Mesothelial cell of epicardium (in vitro differentiated cells): Measurements from ENCODE around the gene ELOVL2. TPM values are rescaled to one million over a fixed set of nuclear protein-coding genes. Genes with fewer than 3 reads are reported as not detected.
"Not testable (repeated sequence)": the region's sequence is repeated elsewhere in the genome, so short reads cannot be mapped to it uniquely, and the experiment has no call there.

Experiments used
- DNase-seq, 2 experiments: peaks; one replicate each; pipeline ENCODE4 v3.0.0; 2021; ENCODE audit warnings: low spot score in 2 of 2; ENCODE audit not compliant: unreplicated experiment in 2 of 2
- H3K27ac Mint-ChIP-seq: 2 replicates; pipeline ENCODE4 v1.8.0; 2021; ENCODE audit warnings: mixed read lengths
- H3K27me3 Mint-ChIP-seq: 2 replicates; pipeline ENCODE4 v1.8.0; 2021; ENCODE audit warnings: low read depth, mixed read lengths
- H3K36me3 Mint-ChIP-seq: 2 replicates; pipeline ENCODE4 v1.8.0; 2021; ENCODE audit warnings: mixed read lengths
- H3K4me1 Mint-ChIP-seq: 2 replicates; pipeline ENCODE4 v1.8.0; 2021; ENCODE audit warnings: mixed read lengths
- H3K4me3 Mint-ChIP-seq: 2 replicates; pipeline ENCODE4 v1.8.0; 2021; ENCODE audit warnings: mild to moderate bottlenecking, moderate library complexity, mixed read lengths
- H3K9me3 Mint-ChIP-seq: 2 replicates; pipeline ENCODE4 v1.8.0; 2021; ENCODE audit warnings: mixed read lengths
- total RNA-seq: library from RNA; stranded (reverse); gene quantifications from 3 replicates; pipeline ENCODE4 v1.2.1, GENCODE V29; 2021
- TF ChIP-seq, protein P1 (sequence below): fragments of 200-600 bp; sonication (generic); IDR thresholded peaks from one replicate; pipeline ENCODE4 v1.5.0; 2021; ENCODE audit warnings: antibody characterized with exemption; ENCODE audit not compliant: unreplicated experiment

The ELOVL2 gene
- total RNA-seq, 1 donor from 2014 or later, result 1.6 TPM

- no peaks in the 10 kb centered on the region for H3K27me3 Mint-ChIP-seq
- no peak overlapping the region for H3K4me3 Mint-ChIP-seq
- no peaks in the 10 kb centered on the region for H3K36me3 Mint-ChIP-seq
- TF ChIP-seq, protein P1, sequence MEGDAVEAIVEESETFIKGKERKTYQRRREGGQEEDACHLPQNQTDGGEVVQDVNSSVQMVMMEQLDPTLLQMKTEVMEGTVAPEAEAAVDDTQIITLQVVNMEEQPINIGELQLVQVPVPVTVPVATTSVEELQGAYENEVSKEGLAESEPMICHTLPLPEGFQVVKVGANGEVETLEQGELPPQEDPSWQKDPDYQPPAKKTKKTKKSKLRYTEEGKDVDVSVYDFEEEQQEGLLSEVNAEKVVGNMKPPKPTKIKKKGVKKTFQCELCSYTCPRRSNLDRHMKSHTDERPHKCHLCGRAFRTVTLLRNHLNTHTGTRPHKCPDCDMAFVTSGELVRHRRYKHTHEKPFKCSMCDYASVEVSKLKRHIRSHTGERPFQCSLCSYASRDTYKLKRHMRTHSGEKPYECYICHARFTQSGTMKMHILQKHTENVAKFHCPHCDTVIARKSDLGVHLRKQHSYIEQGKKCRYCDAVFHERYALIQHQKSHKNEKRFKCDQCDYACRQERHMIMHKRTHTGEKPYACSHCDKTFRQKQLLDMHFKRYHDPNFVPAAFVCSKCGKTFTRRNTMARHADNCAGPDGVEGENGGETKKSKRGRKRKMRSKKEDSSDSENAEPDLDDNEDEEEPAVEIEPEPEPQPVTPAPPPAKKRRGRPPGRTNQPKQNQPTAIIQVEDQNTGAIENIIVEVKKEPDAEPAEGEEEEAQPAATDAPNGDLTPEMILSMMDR, result no peak
- DNase-seq, result no peak
- H3K27ac Mint-ChIP-seq, result no peak overlapping the region
- H3K9me3 Mint-ChIP-seq, result no peaks in the 10 kb centered on the region
- peaks cover 31% of the 10 kb centered on the region for H3K4me1 Mint-ChIP-seq
These were observed 35.3 kb downstream of the ELOVL2 start for GRCh38 chr6:11008821-11009220.

DNA sequence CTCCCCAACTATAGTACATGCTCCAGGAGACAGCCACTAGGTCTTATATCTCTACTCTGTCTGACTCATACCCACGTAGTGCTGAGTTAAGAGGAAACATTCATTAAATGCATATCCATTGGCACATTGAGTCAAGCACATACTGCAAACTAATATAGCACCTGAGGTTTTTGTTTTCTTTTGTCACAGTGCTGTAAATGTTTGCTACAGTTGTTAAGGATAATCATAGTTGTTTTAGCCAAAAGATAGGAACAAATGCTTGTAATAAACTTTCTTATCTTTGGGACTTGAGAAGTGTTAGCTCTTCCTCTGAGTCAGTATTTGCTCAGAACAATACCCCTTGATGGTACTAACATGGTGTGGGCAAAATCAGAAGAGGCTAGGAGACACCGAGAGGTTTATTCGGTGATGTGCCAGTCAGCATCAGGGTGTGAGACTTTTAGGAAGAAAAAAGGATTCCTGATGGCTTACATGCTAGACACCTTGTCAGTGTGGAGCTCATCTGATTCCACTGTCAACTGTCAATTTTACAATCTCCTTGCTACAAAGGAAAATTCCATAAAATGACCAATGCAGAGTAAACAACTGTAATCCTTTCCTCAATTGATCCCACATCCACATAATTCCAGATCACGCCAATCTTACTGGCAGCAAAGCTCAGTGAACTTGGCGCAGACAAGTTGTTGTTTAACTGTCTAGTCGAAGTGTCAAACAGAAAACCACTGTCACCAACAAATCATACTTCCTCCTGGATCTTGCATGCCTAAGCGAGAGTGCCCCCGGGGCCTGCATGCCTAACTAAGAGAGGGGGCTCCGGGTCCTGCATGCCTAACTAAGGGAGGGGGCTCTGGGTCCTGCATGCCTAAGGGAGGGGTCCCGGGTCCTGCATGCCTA lies 36.1 kb downstream of the ELOVL2 start:
- Mint-ChIP-seq H3K27me3 (no peaks in the 10 kb centered on the region), H3K36me3 (no peaks in the 10 kb centered on the region), H3K9me3 (no peaks in the 10 kb centered on the region), H3K27ac (peak overlapping the region; percentile 13), H3K4me1 (peaks cover 26% of the 10 kb centered on the region), H3K4me3 (no peak overlapping the region)
- TF ChIP-seq, protein P1, result no peak
- no peak for DNase-seq

GRCh38 chr6:11006061-11006460 lies 38.0 kb downstream of the ELOVL2 start:
- TF ChIP-seq, protein P1, result no peak
- peaks cover 18% of the 10 kb centered on the region for H3K4me1 Mint-ChIP-seq
- H3K27ac Mint-ChIP-seq, result no peak overlapping the region
- H3K27me3 Mint-ChIP-seq, result no peaks in the 10 kb centered on the region
- no peak overlapping the region for H3K4me3 Mint-ChIP-seq
- no peaks in the 10 kb centered on the region for H3K36me3 Mint-ChIP-seq
- DNase-seq, result no peak
- no peaks in the 10 kb centered on the region for H3K9me3 Mint-ChIP-seq

- DNase-seq, H3K36me3 Mint-ChIP-seq, H3K27me3 Mint-ChIP-seq, H3K9me3 Mint-ChIP-seq, H3K4me3 Mint-ChIP-seq, H3K27ac Mint-ChIP-seq: not testable (repeated sequence)
- H3K4me1 Mint-ChIP-seq, result peaks cover 14% of the 10 kb centered on the region
These were observed 40.8 kb downstream of the ELOVL2 start for GRCh38 chr6:11003297-11003696.

- TF ChIP-seq, protein P1, result no peak
- peaks cover 6% of the 10 kb centered on the region for H3K4me1 Mint-ChIP-seq
- no peak for DNase-seq
These were observed 41.9 kb downstream of the ELOVL2 start for GRCh38 chr6:11002176-11002575.

DNA sequence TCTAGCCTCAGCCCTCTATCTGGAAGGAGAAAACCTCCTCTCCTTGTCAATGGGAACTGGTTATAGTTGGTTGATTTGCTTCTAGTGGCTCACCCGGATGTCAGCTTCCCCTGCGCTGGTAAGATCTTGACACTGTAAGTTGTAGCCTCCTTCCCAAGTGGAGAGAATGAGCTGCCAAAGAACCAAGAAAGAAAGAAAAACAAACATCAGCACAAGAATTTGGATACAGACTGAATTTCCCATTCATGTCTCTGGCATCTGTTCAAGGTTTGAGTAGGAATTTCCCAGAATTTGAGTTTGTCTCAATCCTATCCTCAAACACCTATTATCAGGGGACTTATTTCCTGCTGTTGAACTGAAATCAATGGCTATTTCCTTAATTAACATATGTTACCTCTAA lies 44.1 kb downstream of the ELOVL2 start:
- no peaks in the 10 kb centered on the region for H3K27me3 Mint-ChIP-seq
- TF ChIP-seq, protein P1, result no peak
- H3K4me1 Mint-ChIP-seq, result peaks cover 6% of the 10 kb centered on the region
- peak overlapping the region; percentile 45 for H3K27ac Mint-ChIP-seq
- H3K36me3 Mint-ChIP-seq, result peaks cover 2% of the 10 kb centered on the region
- no peak for DNase-seq
- H3K4me3 Mint-ChIP-seq, result no peak overlapping the region
- no peaks in the 10 kb centered on the region for H3K9me3 Mint-ChIP-seq

More at GRCh38 chr6:11002176-11002575, 41.9 kb downstream of the ELOVL2 start:
- Mint-ChIP-seq H3K4me3 (no peak overlapping the region), H3K36me3 (peaks cover 2% of the 10 kb centered on the region), H3K9me3 (no peaks in the 10 kb centered on the region), H3K27me3 (no peaks in the 10 kb centered on the region), H3K27ac (no peak overlapping the region)
